Naive thymus-derived CD4-positive, alpha-beta T cell (primary cell): ENCODE measurements around the gene DHX58. TPM values are rescaled to one million over a fixed set of nuclear protein-coding genes. Genes with fewer than 3 reads are reported as not detected.

Experiments used
- ATAC-seq: fragments of 150-1000 bp; cut with Tn5 transposase; 2 replicates; pipeline ENCODE4 v1.10.0; 2021; ENCODE audit warnings: mild to moderate bottlenecking, moderate library complexity
- CTCF ChIA-PET: fragments of 350-600 bp; sonication (Branson Sonifier 250); formaldehyde crosslinking; loops from one replicate; lab custom pipeline; 2021; ENCODE audit warnings: antibody characterized with exemption; lab: Charles Lee
- POLR2A ChIA-PET: fragments of 350-600 bp; sonication (Branson Sonifier 250); formaldehyde crosslinking; loops from one replicate; lab custom pipeline; 2021; ENCODE audit warnings: antibody characterized with exemption, inconsistent platforms; lab: Charles Lee
- DNase-seq, 9 donors: peaks; one replicate each; pipeline versions ENCODE4 v3.0.0 to v3.0.0-alpha.2; 2020 to 2022; ENCODE audit warnings: mixed read lengths in 1 of 9
- H3K27ac ChIP-seq: one replicate; pipeline ENCODE4 v1.7.0; 2013; ENCODE audit warnings: mild to moderate bottlenecking, low read depth, low read length, moderate library complexity
- H3K27me3 ChIP-seq, 2 donors: one replicate each; pipeline ENCODE4 v1.7.0; 2013; ENCODE audit warnings: low read length in 2 of 2, mild to moderate bottlenecking in 2 of 2, moderate library complexity in 2 of 2; ENCODE audit not compliant: control insufficient read depth in 2 of 2, insufficient read depth in 2 of 2
- H3K36me3 ChIP-seq, 3 experiments: 1 replicate in 2 of 3; 2 replicates in 1 of 3; pipeline ENCODE4 v1.7.0; 2013; ENCODE audit warnings: low read length in 3 of 3, mild to moderate bottlenecking in 3 of 3, moderate library complexity in 1 of 3; ENCODE audit not compliant: insufficient read depth in 3 of 3, control insufficient read depth in 2 of 3
- H3K4me1 ChIP-seq, 2 donors: one replicate each; pipeline ENCODE4 v1.7.0; 2013; ENCODE audit warnings: low read length in 2 of 2, mild to moderate bottlenecking in 2 of 2, moderate library complexity in 1 of 2; ENCODE audit not compliant: control insufficient read depth in 2 of 2, insufficient read depth in 2 of 2
- H3K4me3 ChIP-seq: 2 replicates; pipeline ENCODE4 v1.7.0; 2013; ENCODE audit warnings: mild to moderate bottlenecking, low read length
- H3K9me3 ChIP-seq, 3 experiments: 1 replicate in 2 of 3; 2 replicates in 1 of 3; pipeline ENCODE4 v1.7.0; 2013; ENCODE audit warnings: low read length in 3 of 3; ENCODE audit not compliant: control insufficient read depth in 2 of 3
- H3K27ac Mint-ChIP-seq, 9 donors: one replicate each; pipeline ENCODE4 v1.8.0; 2020 to 2022; ENCODE audit warnings: mixed read lengths in 9 of 9, mild to moderate bottlenecking in 8 of 9, moderate library complexity in 5 of 9, inconsistent platforms in 2 of 9
- H3K27me3 Mint-ChIP-seq, 5 donors: one replicate each; pipeline ENCODE4 v1.8.0; 2021 to 2022; ENCODE audit warnings: mixed read lengths in 5 of 5, mild to moderate bottlenecking in 1 of 5
- H3K36me3 Mint-ChIP-seq, 5 donors: one replicate each; pipeline ENCODE4 v1.8.0; 2020 to 2022; ENCODE audit warnings: mixed read lengths in 5 of 5, mild to moderate bottlenecking in 3 of 5, inconsistent platforms in 1 of 5
- H3K4me1 Mint-ChIP-seq, 7 donors: one replicate each; pipeline ENCODE4 v1.8.0; 2020 to 2022; ENCODE audit warnings: mixed read lengths in 7 of 7, mild to moderate bottlenecking in 3 of 7, inconsistent platforms in 1 of 7
- H3K4me3 Mint-ChIP-seq, 10 donors: one replicate each; pipeline ENCODE4 v1.8.0; 2020 to 2022; ENCODE audit warnings: mild to moderate bottlenecking in 10 of 10, mixed read lengths in 10 of 10, moderate library complexity in 6 of 10, inconsistent platforms in 2 of 10
- H3K9me3 Mint-ChIP-seq, 11 donors: one replicate each; pipeline ENCODE4 v1.8.0; 2020 to 2022; ENCODE audit warnings: mixed read lengths in 11 of 11, mild to moderate bottlenecking in 4 of 11, inconsistent platforms in 1 of 11, moderate library complexity in 1 of 11
- intact Hi-C, 2 donors: fragments of 100-400 bp; cut with micrococcal nuclease; formaldehyde crosslinking; loops; one replicate each; pipeline ENCODE4 v1.15.1; 2023
- polyA plus RNA-seq, 2 donors: library from polyadenylated mRNA; unstranded; fragments of 300-500 nt; fragmentation: Illumina TruSeq; gene quantifications; one replicate each; pipeline ENCODE4 v1.2.3, GENCODE V29; 2021
- total RNA-seq, 6 experiments: library from RNA in 5 of 6; stranded (reverse) in 5 of 6; gene quantifications; 1 replicate in 5 of 6; 2 replicates in 1 of 6; pipeline ENCODE4 v1.2.3 and lab custom pipeline; 2021 to 2026

DHX58 gene
- total and polyA plus RNA-seq, 7 experiments from 2014 or later = 10.1 to 80.5 (median 47.1) TPM

- Mint-ChIP-seq H3K9me3 (peaks cover 0 to 1% (median 0%) of the 10 kb centered on the region in 11 donors), H3K4me1 (peaks cover 13 to 24% (median 20%) of the 10 kb centered on the region in 7 donors), H3K4me3 (no peak overlapping the region), H3K27me3 (peaks cover 0 to 9% (median 0%) of the 10 kb centered on the region in 5 donors), H3K36me3 (no peaks in the 10 kb centered on the region), H3K27ac (peak overlapping the region in 1 of 9 donors; percentile 62)
- DNase-seq (no peak), ATAC-seq (no peak)
- Histone ChIP-seq H3K4me3 (no peak overlapping the region), H3K27me3 (no peaks in the 10 kb centered on the region), H3K27ac (no peak overlapping the region), H3K4me1 (peaks cover 0 to 21% of the 10 kb centered on the region in 2 donors), H3K36me3 (no peaks in the 10 kb centered on the region), H3K9me3 (no peaks in the 10 kb centered on the region)
- POLR2A ChIA-PET = no interaction called here
- intact Hi-C loops = no loop called here
- CTCF ChIA-PET = interaction anchor here (0.6 kb wide), 2 partner anchors 278 to 354 kb away, joined by 6 to 8 read pairs; no protein-coding TSS in a partner anchor
Observed at GRCh38 chr17:42061646-42062487, 50.6 kb downstream of the DHX58 start.

GRCh38 chr17:42060231-42060630, 52.3 kb downstream of the DHX58 start:
- H3K27ac Mint-ChIP-seq = no peak overlapping the region
- DNase-seq (no peak), ATAC-seq (no peak)
- Histone ChIP-seq H3K36me3 (no peaks in the 10 kb centered on the region), H3K27ac (no peak overlapping the region), H3K4me1 (peaks cover 0 to 20% of the 10 kb centered on the region in 2 donors), H3K4me3 (no peak overlapping the region), H3K9me3 (no peaks in the 10 kb centered on the region), H3K27me3 (no peaks in the 10 kb centered on the region)
- ChIA-PET POLR2A (no interaction called here), CTCF (interaction anchor here (1.5 kb wide), 1 partner anchor 9 kb away, joined by 3 read pairs; the partner anchor contains the start of gene C17orf113)
- H3K27me3 Mint-ChIP-seq = peaks cover 0 to 20% (median 3%) of the 10 kb centered on the region in 5 donors
- H3K4me1 Mint-ChIP-seq = peaks cover 13 to 23% (median 18%) of the 10 kb centered on the region in 7 donors
- H3K36me3 Mint-ChIP-seq = no peaks in the 10 kb centered on the region
- H3K4me3 Mint-ChIP-seq = no peak overlapping the region
- intact Hi-C loops = no loop called here
- peaks cover 0 to 1% (median 0%) of the 10 kb centered on the region in 11 donors for H3K9me3 Mint-ChIP-seq

GRCh38 chr17:42059815-42060214, 52.7 kb downstream of the DHX58 start:
- no peaks in the 10 kb centered on the region for H3K27me3 ChIP-seq
- no peak overlapping the region for H3K27ac ChIP-seq
- Mint-ChIP-seq H3K4me3 (no peak overlapping the region), H3K27ac (no peak overlapping the region), H3K36me3 (no peaks in the 10 kb centered on the region), H3K4me1 (peaks cover 11 to 19% (median 17%) of the 10 kb centered on the region in 7 donors), H3K9me3 (peaks cover 0 to 1% (median 0%) of the 10 kb centered on the region in 11 donors), H3K27me3 (peaks cover 0 to 24% (median 7%) of the 10 kb centered on the region in 5 donors)
- intact Hi-C loops = no loop called here
- peaks cover 0 to 15% of the 10 kb centered on the region in 2 donors for H3K4me1 ChIP-seq
- ChIA-PET POLR2A (no interaction called here), CTCF (interaction anchor here (1.5 kb wide), 1 partner anchor 9 kb away, joined by 3 read pairs; the partner anchor contains the start of gene C17orf113)
- ATAC-seq (no peak), DNase-seq (no peak)
- H3K36me3 ChIP-seq = no peaks in the 10 kb centered on the region
- no peaks in the 10 kb centered on the region for H3K9me3 ChIP-seq
- H3K4me3 ChIP-seq = no peak overlapping the region

- Histone ChIP-seq H3K36me3 (no peaks in the 10 kb centered on the region), H3K4me1 (no peaks in the 10 kb centered on the region), H3K27ac (no peak overlapping the region), H3K27me3 (no peaks in the 10 kb centered on the region), H3K9me3 (no peaks in the 10 kb centered on the region), H3K4me3 (no peak overlapping the region)
- no peak for DNase-seq
- no peak for ATAC-seq
- no peak overlapping the region for H3K4me3 Mint-ChIP-seq
- no peaks in the 10 kb centered on the region for H3K9me3 Mint-ChIP-seq
- peaks cover 0 to 4% (median 3%) of the 10 kb centered on the region in 7 donors for H3K4me1 Mint-ChIP-seq
- intact Hi-C loops = no loop called here
- H3K36me3 Mint-ChIP-seq = no peaks in the 10 kb centered on the region
- CTCF ChIA-PET = no interaction called here
- POLR2A ChIA-PET = no interaction called here
- no peak overlapping the region for H3K27ac Mint-ChIP-seq
- peaks cover 6 to 33% (median 13%) of the 10 kb centered on the region in 5 donors for H3K27me3 Mint-ChIP-seq
Observed at GRCh38 chr17:42058063-42058462, 54.5 kb downstream of the DHX58 start.

GRCh38 chr17:42056635-42057034, 55.9 kb downstream of the DHX58 start:
- Histone ChIP-seq H3K9me3 (no peaks in the 10 kb centered on the region), H3K36me3 (no peaks in the 10 kb centered on the region), H3K4me1 (no peaks in the 10 kb centered on the region), H3K27ac (no peak overlapping the region), H3K4me3 (no peak overlapping the region), H3K27me3 (no peaks in the 10 kb centered on the region)
- ATAC-seq (no peak), DNase-seq (no peak)
- Mint-ChIP-seq H3K27ac (peak overlapping the region in 1 of 9 donors; percentile 59), H3K9me3 (no peaks in the 10 kb centered on the region), H3K36me3 (no peaks in the 10 kb centered on the region), H3K4me1 (peaks cover 0 to 4% (median 0%) of the 10 kb centered on the region in 7 donors), H3K27me3 (peaks cover 18 to 42% (median 24%) of the 10 kb centered on the region in 5 donors), H3K4me3 (no peak overlapping the region)
- intact Hi-C loops = no loop called here
- POLR2A ChIA-PET = no interaction called here
- CTCF ChIA-PET = interaction anchor here (0.7 kb wide), 1 partner anchor 9 kb away, joined by 5 read pairs; no protein-coding TSS in a partner anchor

GRCh38 chr17:42055496-42055895, 57.0 kb downstream of the DHX58 start:
- H3K4me1 ChIP-seq = no peaks in the 10 kb centered on the region
- Mint-ChIP-seq H3K9me3 (no peaks in the 10 kb centered on the region), H3K27me3 (peaks cover 23 to 48% (median 25%) of the 10 kb centered on the region in 5 donors), H3K27ac (no peak overlapping the region), H3K4me3 (no peak overlapping the region), H3K36me3 (no peaks in the 10 kb centered on the region), H3K4me1 (peaks cover 6 to 10% (median 7%) of the 10 kb centered on the region in 7 donors)
- no peaks in the 10 kb centered on the region for H3K27me3 ChIP-seq
- DNase-seq (no peak), ATAC-seq (no peak)
- H3K4me3 ChIP-seq = no peak overlapping the region
- no peaks in the 10 kb centered on the region for H3K9me3 ChIP-seq
- CTCF ChIA-PET = interaction anchor here (1.1 to 1.2 kb wide), 2 partner anchors 10 to 60 kb away, joined by 3 to 4 read pairs; no protein-coding TSS in a partner anchor
- intact Hi-C loops = no loop called here
- no peaks in the 10 kb centered on the region for H3K36me3 ChIP-seq
- POLR2A ChIA-PET = no interaction called here
- no peak overlapping the region for H3K27ac ChIP-seq
